Measurements from ENCODE around the gene THRAP3. TPM values are rescaled to one million over a fixed set of nuclear protein-coding genes. Genes with fewer than 3 reads are reported as not detected.

The THRAP3 gene
- total RNA-seq, 1 donor from 2014 or later: 119 TPM

DNA sequence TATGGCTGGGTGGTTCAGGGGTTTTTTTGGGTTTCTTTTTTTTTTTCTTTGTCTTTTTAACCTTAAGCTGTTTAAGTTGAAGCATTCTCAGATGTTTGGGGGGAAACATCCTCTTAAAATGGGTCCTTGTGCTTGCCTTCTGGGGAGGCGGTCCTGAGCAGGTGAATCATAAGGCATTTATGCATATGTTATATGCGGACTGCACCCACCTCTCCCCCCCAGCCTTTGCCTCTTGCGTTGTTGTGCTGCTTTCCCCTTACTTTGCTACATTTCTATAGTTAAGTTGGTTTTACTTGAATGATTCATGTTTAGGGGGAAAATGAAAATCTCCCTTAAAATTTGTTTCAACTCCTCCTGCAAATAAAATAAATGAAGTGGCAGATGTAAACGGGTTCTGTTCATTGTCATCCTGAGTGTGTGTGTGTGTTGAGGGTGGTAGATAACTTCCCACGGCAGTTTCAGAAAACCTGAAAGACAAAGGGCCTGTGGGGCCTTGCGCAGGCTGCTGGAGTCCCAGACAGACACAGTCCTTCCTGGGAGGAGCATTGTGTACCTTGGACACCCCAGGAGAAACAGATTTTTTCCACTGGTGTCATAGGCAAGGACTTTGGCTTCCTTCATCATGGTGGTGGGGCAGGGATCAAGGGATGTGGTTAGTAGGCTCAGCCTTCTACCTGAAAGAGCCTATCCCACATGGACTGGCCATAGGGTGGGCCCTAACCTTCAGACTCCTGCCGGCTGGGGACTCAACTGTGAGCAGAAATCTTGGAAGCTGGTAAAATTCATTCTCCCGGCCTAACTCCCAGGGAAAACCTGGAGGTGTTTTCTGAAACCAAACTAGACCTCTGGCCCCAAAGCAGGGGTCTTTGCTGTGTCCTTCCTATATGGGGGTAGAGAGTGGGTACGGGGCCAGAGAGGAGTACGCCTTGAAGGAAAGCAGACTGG, 81.0 kb downstream of the THRAP3 start:
- TF ChIP-seq, protein P1, sequence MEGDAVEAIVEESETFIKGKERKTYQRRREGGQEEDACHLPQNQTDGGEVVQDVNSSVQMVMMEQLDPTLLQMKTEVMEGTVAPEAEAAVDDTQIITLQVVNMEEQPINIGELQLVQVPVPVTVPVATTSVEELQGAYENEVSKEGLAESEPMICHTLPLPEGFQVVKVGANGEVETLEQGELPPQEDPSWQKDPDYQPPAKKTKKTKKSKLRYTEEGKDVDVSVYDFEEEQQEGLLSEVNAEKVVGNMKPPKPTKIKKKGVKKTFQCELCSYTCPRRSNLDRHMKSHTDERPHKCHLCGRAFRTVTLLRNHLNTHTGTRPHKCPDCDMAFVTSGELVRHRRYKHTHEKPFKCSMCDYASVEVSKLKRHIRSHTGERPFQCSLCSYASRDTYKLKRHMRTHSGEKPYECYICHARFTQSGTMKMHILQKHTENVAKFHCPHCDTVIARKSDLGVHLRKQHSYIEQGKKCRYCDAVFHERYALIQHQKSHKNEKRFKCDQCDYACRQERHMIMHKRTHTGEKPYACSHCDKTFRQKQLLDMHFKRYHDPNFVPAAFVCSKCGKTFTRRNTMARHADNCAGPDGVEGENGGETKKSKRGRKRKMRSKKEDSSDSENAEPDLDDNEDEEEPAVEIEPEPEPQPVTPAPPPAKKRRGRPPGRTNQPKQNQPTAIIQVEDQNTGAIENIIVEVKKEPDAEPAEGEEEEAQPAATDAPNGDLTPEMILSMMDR (IDR thresholded peaks at IDR 0.05; ENCODE audit: partially characterized antibody, unreplicated experiment): no peak
- H3K36me3 Mint-ChIP-seq (ENCODE audit: unreplicated experiment): peaks cover 3% of the 10 kb centered on the region
- H3K27ac Mint-ChIP-seq (ENCODE audit: unreplicated experiment): peak overlapping the region; percentile 62
- no peak for DNase-seq
- peak overlapping the region; percentile 39 for H3K4me3 Mint-ChIP-seq (ENCODE audit: unreplicated experiment)
- H3K4me1 Mint-ChIP-seq (ENCODE audit: low read depth, unreplicated experiment): peaks cover 6% of the 10 kb centered on the region
- peaks cover 5% of the 10 kb centered on the region for H3K9me3 Mint-ChIP-seq (ENCODE audit: unreplicated experiment)
- peaks cover 2% of the 10 kb centered on the region for H3K27me3 Mint-ChIP-seq (ENCODE audit: unreplicated experiment)

DNA sequence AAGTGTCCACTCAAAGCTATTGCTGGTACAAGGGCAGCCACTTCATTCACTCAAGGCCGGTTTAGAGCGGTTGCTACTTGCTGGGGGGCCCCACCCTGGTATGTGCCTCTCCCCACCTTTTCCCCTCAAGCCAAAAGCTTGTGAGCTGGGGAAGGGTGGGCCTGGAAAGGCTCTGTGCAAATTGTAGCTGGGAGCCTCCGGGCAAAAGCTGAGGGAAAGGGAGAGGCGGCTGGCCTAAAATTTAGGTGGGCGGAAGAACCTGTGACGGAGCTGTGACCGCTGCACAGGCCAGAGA, 81.6 kb downstream of the THRAP3 start:
- TF ChIP-seq, protein P1 (IDR thresholded peaks at IDR 0.05; ENCODE audit: partially characterized antibody, unreplicated experiment): no peak
- peak overlapping the region; percentile 25 for H3K4me3 Mint-ChIP-seq (ENCODE audit: unreplicated experiment)
- no peak for DNase-seq
- peaks cover 5% of the 10 kb centered on the region for H3K9me3 Mint-ChIP-seq (ENCODE audit: unreplicated experiment)
- H3K4me1 Mint-ChIP-seq (ENCODE audit: low read depth, unreplicated experiment): peaks cover 6% of the 10 kb centered on the region
- H3K27ac Mint-ChIP-seq (ENCODE audit: unreplicated experiment): no peak overlapping the region
- peaks cover 3% of the 10 kb centered on the region for H3K36me3 Mint-ChIP-seq (ENCODE audit: unreplicated experiment)
- H3K27me3 Mint-ChIP-seq (ENCODE audit: unreplicated experiment): peaks cover 2% of the 10 kb centered on the region

DNA sequence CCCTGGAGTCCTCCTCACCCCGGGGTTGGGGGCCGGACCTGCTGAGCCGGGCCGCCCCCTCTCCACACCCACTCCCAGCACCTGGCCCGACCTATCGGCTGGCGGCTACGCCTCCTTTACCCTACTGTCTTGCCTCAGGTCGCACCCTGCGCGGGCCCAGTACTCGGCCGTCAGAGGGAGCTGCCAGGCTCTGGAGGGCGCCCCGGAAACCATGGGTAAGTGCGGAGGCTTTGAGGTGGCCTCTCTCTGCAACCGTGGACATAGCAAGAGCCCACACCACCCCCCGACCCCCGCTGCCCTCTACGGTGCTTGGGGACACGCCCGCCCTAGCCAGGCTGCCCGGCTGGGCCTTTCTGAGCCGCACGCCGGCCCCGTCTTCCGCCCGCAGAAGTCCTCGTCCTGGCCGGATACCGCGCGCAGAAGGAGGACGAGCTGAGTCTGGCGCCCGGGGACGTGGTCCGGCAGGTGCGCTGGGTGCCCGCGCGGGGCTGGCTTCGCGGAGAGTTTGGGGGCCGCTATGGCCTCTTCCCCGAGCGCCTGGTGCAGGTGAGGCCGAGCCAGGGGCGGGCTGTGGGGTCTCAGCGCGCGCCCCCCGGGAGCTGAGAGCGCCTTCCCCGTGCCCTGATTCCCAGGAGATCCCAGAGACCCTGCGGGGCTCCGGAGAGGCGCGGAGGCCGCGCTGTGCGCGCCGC, 82.1 kb downstream of the THRAP3 start, which contains the start of gene SH3D21:
SH3D21 (plus strand) TSS at position 159 of the 692 bp plus-strand sequence; CDS start at position 212, 53 bp downstream.
- peaks cover 3% of the 10 kb centered on the region for H3K4me1 Mint-ChIP-seq (ENCODE audit: low read depth, unreplicated experiment)
- peaks cover 2% of the 10 kb centered on the region for H3K27me3 Mint-ChIP-seq (ENCODE audit: unreplicated experiment)
- TF ChIP-seq, protein P1 (IDR thresholded peaks at IDR 0.05; ENCODE audit: partially characterized antibody, unreplicated experiment): no peak
- peaks cover 3% of the 10 kb centered on the region for H3K36me3 Mint-ChIP-seq (ENCODE audit: unreplicated experiment)
- peaks cover 3% of the 10 kb centered on the region for H3K9me3 Mint-ChIP-seq (ENCODE audit: unreplicated experiment)
- peak; percentile 53 for DNase-seq
- H3K4me3 Mint-ChIP-seq (ENCODE audit: unreplicated experiment): peak within 1 kb of the TSS; percentile 98
- H3K27ac Mint-ChIP-seq (ENCODE audit: unreplicated experiment): peak within 1 kb of the TSS; percentile 76

DNA sequence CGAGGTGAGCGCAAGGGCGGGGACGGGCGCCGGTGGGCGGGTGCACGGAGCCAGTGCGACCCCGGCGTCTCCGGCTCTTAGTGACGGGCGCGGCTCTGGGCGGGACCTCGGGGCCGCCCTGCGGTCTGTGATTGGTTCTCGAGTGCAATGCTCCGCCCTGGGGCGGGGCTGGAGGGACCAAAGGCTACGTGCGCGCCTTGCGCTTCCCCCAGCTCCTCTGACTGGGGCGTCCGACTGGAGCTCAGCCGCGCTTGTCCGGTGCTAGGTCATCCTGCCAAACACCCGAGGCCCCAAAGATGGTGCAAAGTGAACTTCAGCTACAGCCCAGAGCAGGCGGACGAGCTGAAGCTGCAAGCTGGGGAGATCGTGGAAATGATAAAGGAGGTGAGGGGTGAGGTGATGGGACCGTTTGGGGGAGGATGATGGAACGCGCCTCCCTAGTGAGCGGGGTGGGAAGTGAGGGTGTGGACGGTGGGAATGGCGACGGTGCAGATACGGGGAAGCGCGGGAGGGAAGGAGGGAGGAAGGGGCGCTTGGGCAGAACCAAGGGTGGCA, 82.7 kb downstream of the THRAP3 start:
- Mint-ChIP-seq H3K27ac (ENCODE audit: unreplicated experiment) (peak overlapping the region; percentile 76), H3K27me3 (ENCODE audit: unreplicated experiment) (peaks cover 2% of the 10 kb centered on the region), H3K36me3 (ENCODE audit: unreplicated experiment) (peaks cover 3% of the 10 kb centered on the region), H3K4me1 (ENCODE audit: low read depth, unreplicated experiment) (peaks cover 2% of the 10 kb centered on the region), H3K9me3 (ENCODE audit: unreplicated experiment) (peaks cover 2% of the 10 kb centered on the region), H3K4me3 (ENCODE audit: unreplicated experiment) (peak overlapping the region; percentile 98)
- DNase-seq: peak; percentile 95
- TF ChIP-seq, protein P1 (IDR thresholded peaks at IDR 0.05; ENCODE audit: partially characterized antibody, unreplicated experiment): no peak

Measured in glutamatergic neuron (in vitro differentiated cells).